Renal cortical epithelial cell (primary cell): ENCODE results near the gene MFSD12. TPM values are rescaled to one million over a fixed set of nuclear protein-coding genes. Genes with fewer than 3 reads are reported as not detected.

Experiments used
- DNase-seq: peaks from one replicate; pipeline ENCODE4 v3.0.0-alpha.2; 2011; ENCODE audit warnings: low read depth
- total RNA-seq: library from RNA; depleted of rRNA; stranded (reverse); fragments of >200 nt; gene quantifications from 2 replicates; pipeline ENCODE4 v1.2.3, GENCODE V29; 2014

The MFSD12 gene
- total RNA-seq, 1 donor from 2014 or later: 227 TPM

- no peak for DNase-seq
Observed at GRCh38 chr19:3506384-3507340, 50.7 kb downstream of the MFSD12 start.

- DNase-seq: peak; percentile 91
Observed at GRCh38 chr19:3505598-3506383, 51.6 kb downstream of the MFSD12 start, which contains the start of gene FZR1. FZR1 (plus strand) TSS chr19:3506311; CDS start chr19:3522990, 16,679 bp downstream.

DNA sequence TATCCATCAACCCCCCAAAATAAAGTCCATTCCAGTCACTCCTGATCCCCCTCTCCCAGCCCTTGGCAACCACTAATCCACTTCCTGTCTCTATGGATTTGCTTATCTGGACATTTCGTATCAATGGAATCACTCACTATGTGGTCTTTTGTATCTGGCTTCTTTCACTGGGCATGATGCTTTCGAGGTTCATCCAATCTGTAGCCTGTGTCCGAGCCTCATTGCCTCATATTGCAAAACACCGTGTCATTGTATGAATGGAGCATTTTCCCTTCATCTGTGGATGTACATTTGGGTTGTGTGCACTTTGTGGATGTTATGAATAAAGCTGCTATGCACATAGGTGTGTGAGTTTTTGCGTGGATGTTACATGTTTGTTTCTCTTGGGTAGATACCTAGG, 52.7 kb downstream of the MFSD12 start:
- no peak for DNase-seq

DNA sequence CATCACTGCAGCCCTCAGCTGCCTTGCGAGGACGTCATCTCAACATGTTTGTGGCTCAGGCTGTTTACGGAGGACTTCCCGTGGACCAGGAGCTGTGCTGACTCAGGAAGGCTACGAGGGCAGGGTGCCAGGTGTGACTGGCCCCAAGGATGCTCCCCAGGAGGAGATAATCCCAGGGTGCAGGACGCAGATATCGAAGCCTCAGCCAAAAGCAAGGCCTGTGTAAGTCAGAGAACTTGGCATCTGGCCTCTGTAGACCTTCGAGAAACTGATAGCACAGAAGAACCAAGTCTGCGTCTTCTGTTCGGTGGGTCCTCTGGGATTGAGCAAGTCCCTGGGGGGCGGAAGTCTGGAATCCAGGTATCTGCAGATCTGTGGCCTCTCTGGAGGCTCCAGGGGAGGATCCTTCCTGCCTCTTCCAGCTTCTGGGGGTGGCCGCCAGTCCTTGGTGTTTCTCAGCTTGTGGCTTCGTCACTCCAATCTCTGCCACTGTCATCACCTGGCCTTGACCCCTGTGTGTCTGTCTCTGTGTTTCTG, 54.3 kb downstream of the MFSD12 start:
- no peak for DNase-seq

DNA sequence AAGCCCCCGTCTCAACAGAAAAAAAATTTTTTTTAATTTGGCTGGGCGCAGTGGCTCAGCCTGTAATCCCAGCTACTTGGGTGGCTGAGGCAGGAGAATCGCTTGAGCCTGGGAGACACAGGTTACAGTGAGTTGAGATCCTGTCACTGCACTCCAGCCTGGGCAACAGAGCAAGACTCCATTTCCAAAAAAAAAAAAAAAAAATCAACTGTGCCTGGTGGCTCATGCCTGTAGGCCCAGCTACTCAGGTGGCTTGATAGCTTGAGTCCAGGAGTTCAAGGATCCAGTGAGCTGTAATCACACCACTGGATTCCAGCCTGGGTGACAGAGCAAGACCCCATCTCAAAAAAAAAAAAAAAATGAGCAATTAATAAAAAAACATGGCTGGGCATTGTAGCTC, 55.6 kb downstream of the MFSD12 start:
- no peak for DNase-seq

- DNase-seq: peak; percentile 95
Observed at GRCh38 chr19:3500429-3501101, 56.8 kb downstream of the MFSD12 start, which contains the start of gene DOHH. DOHH (minus strand) TSS chr19:3500674; CDS start chr19:3496814, 3,860 bp downstream.

DNA sequence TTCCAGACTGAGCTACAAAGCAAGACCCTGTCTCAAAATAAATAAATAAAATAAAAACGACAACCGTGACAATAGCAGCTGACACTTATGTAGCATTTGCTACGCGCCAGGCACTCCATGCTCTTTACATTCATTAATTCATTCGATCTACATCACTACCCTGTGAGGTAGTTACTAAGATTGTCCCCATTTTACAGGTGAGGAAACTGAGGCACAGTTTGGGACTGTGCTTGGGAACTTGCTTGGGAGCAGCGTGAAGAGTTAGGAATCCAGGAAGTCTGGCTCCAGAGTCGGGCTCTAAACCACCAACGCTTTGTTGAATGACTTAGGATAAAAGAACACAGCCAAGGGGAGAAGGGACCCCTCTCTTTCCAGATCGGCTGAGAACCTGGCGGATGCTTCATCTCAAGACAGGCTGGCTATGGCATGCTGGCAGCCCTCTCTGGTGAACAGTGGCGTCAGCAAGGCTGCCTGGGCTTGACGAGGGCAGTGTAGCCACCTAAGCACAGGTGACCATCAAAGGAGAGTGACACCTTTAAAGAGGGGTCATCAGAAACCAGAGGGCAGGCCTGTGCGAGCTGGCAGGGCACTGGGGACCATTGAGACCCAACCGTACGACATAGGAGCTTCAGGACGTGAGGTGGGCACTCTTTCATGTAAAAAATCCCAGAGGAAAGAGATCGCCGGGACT, 57.5 kb downstream of the MFSD12 start:
- no peak for DNase-seq

- peak; percentile 68 for DNase-seq
Observed at GRCh38 chr19:3497757-3498520, 59.4 kb downstream of the MFSD12 start.

GRCh38 chr19:3496392-3497273, 60.8 kb downstream of the MFSD12 start:
- DNase-seq: no peak

DNA sequence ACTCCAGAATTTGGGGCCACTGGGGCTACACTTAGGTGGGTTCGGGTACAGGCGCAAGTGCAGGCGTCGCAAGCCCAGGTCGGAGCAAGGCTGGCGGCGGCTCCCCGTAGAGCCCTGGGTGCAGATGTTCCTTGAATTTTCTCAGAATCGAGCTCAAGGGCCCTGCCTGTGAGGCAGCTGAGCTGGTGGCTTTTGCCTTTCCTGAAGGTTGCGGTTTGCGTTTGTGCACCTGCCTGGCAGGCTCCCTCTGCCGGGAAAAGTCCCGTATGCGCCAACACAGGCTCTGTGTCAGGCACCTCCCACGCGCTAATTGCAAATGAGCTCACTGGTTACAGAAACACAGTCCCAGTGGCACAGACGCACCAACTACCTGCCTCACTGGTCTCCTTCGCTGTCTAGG, 62.8 kb downstream of the MFSD12 start:
- DNase-seq: no peak

Other genes with a start within 250 kb of the MFSD12 start
- gene NFIC, start 191.0 kb downstream of the MFSD12 start, total RNA-seq: 17.2 and 107 TPM in 2 replicates
- 0.35 and 0.50 TPM in 2 replicates for gene SMIM24, start 77.1 kb downstream of the MFSD12 start, total RNA-seq
- gene SMIM44, start 74.1 kb downstream of the MFSD12 start, total RNA-seq: 2.1 TPM in 1 of 2 replicates, not detected in the other
- gene DOHH, start 56.9 kb downstream of the MFSD12 start, total RNA-seq: 13.5 and 21.6 TPM in 2 replicates
- 45.1 and 60.3 TPM in 2 replicates for gene FZR1, start 51.3 kb downstream of the MFSD12 start, total RNA-seq
- not detected in 2 replicates for gene TEKTIP1, start 18.4 kb downstream of the MFSD12 start, total RNA-seq
- gene HMG20B, start 15.4 kb upstream of the MFSD12 start, total RNA-seq: 84.2 and 93.8 TPM in 2 replicates
- not detected in 2 replicates for gene GIPC3, start 27.9 kb upstream of the MFSD12 start, total RNA-seq
- gene TBXA2R, start 49.3 kb upstream of the MFSD12 start, total RNA-seq: 0.50 TPM in 1 of 2 replicates, not detected in the other
- 19.1 and 32.4 TPM in 2 replicates for gene CACTIN, start 69.2 kb upstream of the MFSD12 start, total RNA-seq
- gene PIP5K1C, start 142.9 kb upstream of the MFSD12 start, total RNA-seq: 8.0 and 38.4 TPM in 2 replicates
- 1.1 and 11.5 TPM in 2 replicates for gene TJP3, start 150.8 kb upstream of the MFSD12 start, total RNA-seq
- 24.7 and 26.6 TPM in 2 replicates for gene APBA3, start 204.1 kb upstream of the MFSD12 start, total RNA-seq
- 14.9 and 82.8 TPM in 2 replicates for gene MRPL54, start 205.1 kb upstream of the MFSD12 start, total RNA-seq
- not detected in 2 replicates for gene RAX2, start 214.6 kb upstream of the MFSD12 start, total RNA-seq
- 0.35 and 0.69 TPM in 2 replicates for gene MATK, start 228.8 kb upstream of the MFSD12 start, total RNA-seq